ENCODE measurements around the gene SYNE1. TPM values are rescaled to one million over a fixed set of nuclear protein-coding genes. Genes with fewer than 3 reads are reported as not detected.

The SYNE1 gene
- total RNA-seq, 3 donors from 2014 or later (not counting 1 experiment from before 2014, with no cell fraction given): 489 to 570 (median 498) TPM

DNA sequence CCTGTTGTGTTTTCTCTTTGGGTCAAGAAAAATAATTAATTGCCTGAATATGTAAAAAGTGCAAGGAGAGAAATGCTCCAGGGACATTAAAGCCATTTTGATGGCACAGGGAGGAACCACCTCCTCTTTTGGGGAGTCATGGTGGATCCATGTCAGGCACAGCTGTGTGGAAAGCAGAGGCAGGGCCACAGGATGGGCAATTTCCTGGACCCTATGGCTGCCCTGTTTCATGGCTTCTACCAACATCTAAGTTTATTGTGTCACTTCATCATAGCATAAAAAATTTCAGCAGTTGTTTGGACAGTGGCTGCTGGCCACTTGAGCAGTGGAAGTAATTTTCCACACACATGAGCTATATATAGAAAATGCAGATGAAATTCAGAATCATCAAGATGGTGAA is 238.2 kb downstream of the SYNE1 start:
- H3K4me1 ChIP-seq (ENCODE audit: control insufficient read depth, insufficient read depth, low read length): no peaks in the 10 kb centered on the region
- H3K27ac ChIP-seq (ENCODE audit: low read length): no peak overlapping the region
- H3K27me3 ChIP-seq (ENCODE audit: control insufficient read depth, insufficient read depth, low read length): no peaks in the 10 kb centered on the region
- no peak overlapping the region for H3K4me3 ChIP-seq (ENCODE audit: low read length)
- Mint-ChIP-seq H3K27me3 (ENCODE audit: low read depth in 2 of 2) (no peaks in the 10 kb centered on the region), H3K9me3 (no peaks in the 10 kb centered on the region), H3K4me3 (no peak overlapping the region), H3K36me3 (peaks cover 59% of the 10 kb centered on the region), H3K27ac (no peak overlapping the region), H3K4me1 (no peaks in the 10 kb centered on the region)
- ATAC-seq (no peak), DNase-seq (no peak)
- intact Hi-C loops (cut with micrococcal nuclease): no loop called here
- H3K36me3 ChIP-seq (ENCODE audit: control insufficient read depth, insufficient read depth, low read length): peaks cover 85% of the 10 kb centered on the region
- no peaks in the 10 kb centered on the region for H3K9me3 ChIP-seq (ENCODE audit: control insufficient read depth, insufficient read depth, low read length)
- TF ChIP-seq, protein P1, sequence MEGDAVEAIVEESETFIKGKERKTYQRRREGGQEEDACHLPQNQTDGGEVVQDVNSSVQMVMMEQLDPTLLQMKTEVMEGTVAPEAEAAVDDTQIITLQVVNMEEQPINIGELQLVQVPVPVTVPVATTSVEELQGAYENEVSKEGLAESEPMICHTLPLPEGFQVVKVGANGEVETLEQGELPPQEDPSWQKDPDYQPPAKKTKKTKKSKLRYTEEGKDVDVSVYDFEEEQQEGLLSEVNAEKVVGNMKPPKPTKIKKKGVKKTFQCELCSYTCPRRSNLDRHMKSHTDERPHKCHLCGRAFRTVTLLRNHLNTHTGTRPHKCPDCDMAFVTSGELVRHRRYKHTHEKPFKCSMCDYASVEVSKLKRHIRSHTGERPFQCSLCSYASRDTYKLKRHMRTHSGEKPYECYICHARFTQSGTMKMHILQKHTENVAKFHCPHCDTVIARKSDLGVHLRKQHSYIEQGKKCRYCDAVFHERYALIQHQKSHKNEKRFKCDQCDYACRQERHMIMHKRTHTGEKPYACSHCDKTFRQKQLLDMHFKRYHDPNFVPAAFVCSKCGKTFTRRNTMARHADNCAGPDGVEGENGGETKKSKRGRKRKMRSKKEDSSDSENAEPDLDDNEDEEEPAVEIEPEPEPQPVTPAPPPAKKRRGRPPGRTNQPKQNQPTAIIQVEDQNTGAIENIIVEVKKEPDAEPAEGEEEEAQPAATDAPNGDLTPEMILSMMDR (IDR thresholded peaks at IDR 0.05): no peak

DNA sequence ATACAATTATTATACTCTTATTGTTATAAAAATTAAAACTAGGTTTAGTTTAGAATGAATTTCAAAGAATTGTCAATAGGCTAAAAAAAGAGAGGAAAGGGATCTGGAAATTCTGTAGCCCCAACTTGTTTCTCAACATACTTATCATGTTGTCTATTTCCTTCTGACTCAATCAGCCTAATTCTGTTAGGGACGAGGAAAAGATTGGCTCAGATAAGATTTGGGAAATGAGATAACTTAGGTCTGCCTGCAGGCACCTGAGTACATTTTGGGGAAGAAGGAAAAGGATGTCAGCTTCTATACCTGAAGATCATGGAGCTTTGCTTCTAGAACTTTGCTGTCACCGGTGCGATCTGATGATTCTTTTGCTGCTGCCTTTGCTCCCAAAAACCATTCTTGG is 238.8 kb downstream of the SYNE1 start:
- no peak overlapping the region for H3K4me3 Mint-ChIP-seq
- no peak overlapping the region for H3K27ac Mint-ChIP-seq
- intact Hi-C loops (cut with micrococcal nuclease): no loop called here
- H3K36me3 Mint-ChIP-seq: peaks cover 61% of the 10 kb centered on the region
- H3K9me3 ChIP-seq (ENCODE audit: control insufficient read depth, insufficient read depth, low read length): no peaks in the 10 kb centered on the region
- peaks cover 81% of the 10 kb centered on the region for H3K36me3 ChIP-seq (ENCODE audit: control insufficient read depth, insufficient read depth, low read length)
- H3K27me3 ChIP-seq (ENCODE audit: control insufficient read depth, insufficient read depth, low read length): no peaks in the 10 kb centered on the region
- TF ChIP-seq, protein P1 (IDR thresholded peaks at IDR 0.05): no peak
- 90% methylated on average over 3 of the region's 3 CpGs for WGBS (ENCODE audit: insufficient coverage)
- no peak overlapping the region for H3K4me3 ChIP-seq (ENCODE audit: low read length)
- ATAC-seq (no peak), DNase-seq (no peak)
- H3K9me3 Mint-ChIP-seq: no peaks in the 10 kb centered on the region
- H3K27ac ChIP-seq (ENCODE audit: low read length): no peak overlapping the region
- no peaks in the 10 kb centered on the region for H3K4me1 Mint-ChIP-seq
- no peaks in the 10 kb centered on the region for H3K4me1 ChIP-seq (ENCODE audit: control insufficient read depth, insufficient read depth, low read length)
- H3K27me3 Mint-ChIP-seq (ENCODE audit: low read depth in 2 of 2): no peaks in the 10 kb centered on the region

DNA sequence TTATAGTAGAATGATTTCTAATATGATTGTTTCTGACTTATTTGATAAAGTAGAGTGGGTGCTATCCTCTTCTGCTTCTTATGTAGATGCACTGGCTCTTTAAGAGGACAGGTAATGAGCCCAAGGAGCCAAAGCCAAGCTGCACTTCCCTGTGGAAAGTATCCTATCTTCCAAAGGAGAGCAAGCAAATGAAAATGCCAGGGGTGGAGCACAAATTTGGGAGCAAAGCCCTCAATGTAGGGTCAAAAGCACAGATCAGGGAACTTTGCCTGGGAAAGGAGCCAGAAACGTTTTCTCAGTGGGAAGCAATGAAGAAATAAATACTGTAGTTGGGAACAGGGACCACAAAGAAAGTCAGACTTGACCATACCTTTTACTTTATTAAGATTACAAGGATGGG is 242.9 kb downstream of the SYNE1 start:
- 60% methylated on average over 1 of the region's 1 CpG for WGBS (ENCODE audit: insufficient coverage)
- intact Hi-C loops (cut with micrococcal nuclease): no loop called here

More for the DNA sequence above, 242.9 kb downstream of the SYNE1 start:
- Histone ChIP-seq H3K4me1 (ENCODE audit: control insufficient read depth, insufficient read depth, low read length) (no peaks in the 10 kb centered on the region), H3K4me3 (ENCODE audit: low read length) (no peak overlapping the region), H3K27me3 (ENCODE audit: control insufficient read depth, insufficient read depth, low read length) (no peaks in the 10 kb centered on the region), H3K27ac (ENCODE audit: low read length) (no peak overlapping the region), H3K36me3 (ENCODE audit: control insufficient read depth, insufficient read depth, low read length) (peaks cover 82% of the 10 kb centered on the region), H3K9me3 (ENCODE audit: control insufficient read depth, insufficient read depth, low read length) (no peaks in the 10 kb centered on the region)
- Mint-ChIP-seq H3K4me3 (no peak overlapping the region), H3K27ac (no peak overlapping the region), H3K36me3 (peaks cover 81% of the 10 kb centered on the region), H3K9me3 (no peaks in the 10 kb centered on the region), H3K4me1 (no peaks in the 10 kb centered on the region), H3K27me3 (ENCODE audit: low read depth in 2 of 2) (no peaks in the 10 kb centered on the region)
- ATAC-seq: no peak
- TF ChIP-seq, protein P1 (IDR thresholded peaks at IDR 0.05): no peak
- no peak for DNase-seq

Data from natural killer cell (primary cell).